ENCODE measurements around the gene LOXL3.

LOXL3 gene

DNA sequence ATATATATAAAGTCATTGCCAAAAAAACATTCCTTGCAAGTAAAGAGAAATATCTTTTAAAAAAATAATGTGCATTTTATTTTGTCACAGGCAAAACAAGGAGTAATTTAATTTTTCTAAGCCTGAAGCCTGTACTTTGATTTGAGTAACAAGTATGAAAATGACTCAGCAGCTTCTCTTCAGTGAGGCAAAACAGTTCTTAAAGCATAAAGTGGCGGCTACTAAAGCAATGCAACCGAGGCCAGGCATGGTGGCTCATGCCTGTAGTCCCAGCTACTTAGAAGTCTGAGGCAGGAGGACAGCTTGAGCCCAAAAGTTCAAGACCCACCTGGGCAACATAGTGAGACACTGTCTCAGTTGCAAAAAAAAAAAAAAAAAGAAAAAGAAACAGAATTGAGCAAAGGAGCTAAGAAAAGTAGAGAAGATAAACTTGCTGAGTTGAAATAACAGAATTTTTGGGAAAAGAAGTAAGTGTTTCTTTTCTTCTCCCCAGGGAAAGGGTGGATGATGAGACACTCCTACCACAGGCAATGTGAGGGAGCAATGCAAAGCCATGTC lies 30.4 kb upstream of the LOXL3 start:
- H3K79me2 ChIP-seq (ENCODE audit: low read length), result no peaks in the 10 kb centered on the region
- no peak overlapping the region for H3K4me2 ChIP-seq (ENCODE audit: low read depth, low read length)
- no peaks in the 10 kb centered on the region for H3K27me3 ChIP-seq (replicated peaks; ENCODE audit: insufficient read depth, low read length)
- DNase-seq, result no peak
- no peaks in the 10 kb centered on the region for H3K9me3 ChIP-seq (replicated peaks; ENCODE audit: insufficient read depth, low read length)
- H3K36me3 ChIP-seq (replicated peaks; ENCODE audit: insufficient read depth, low read length), result no peaks in the 10 kb centered on the region
- peaks cover 14% of the 10 kb centered on the region for H3K4me1 ChIP-seq (ENCODE audit: low read length)
- H2AFZ ChIP-seq (ENCODE audit: low read length), result no peak overlapping the region
- TF ChIP-seq, protein P1, sequence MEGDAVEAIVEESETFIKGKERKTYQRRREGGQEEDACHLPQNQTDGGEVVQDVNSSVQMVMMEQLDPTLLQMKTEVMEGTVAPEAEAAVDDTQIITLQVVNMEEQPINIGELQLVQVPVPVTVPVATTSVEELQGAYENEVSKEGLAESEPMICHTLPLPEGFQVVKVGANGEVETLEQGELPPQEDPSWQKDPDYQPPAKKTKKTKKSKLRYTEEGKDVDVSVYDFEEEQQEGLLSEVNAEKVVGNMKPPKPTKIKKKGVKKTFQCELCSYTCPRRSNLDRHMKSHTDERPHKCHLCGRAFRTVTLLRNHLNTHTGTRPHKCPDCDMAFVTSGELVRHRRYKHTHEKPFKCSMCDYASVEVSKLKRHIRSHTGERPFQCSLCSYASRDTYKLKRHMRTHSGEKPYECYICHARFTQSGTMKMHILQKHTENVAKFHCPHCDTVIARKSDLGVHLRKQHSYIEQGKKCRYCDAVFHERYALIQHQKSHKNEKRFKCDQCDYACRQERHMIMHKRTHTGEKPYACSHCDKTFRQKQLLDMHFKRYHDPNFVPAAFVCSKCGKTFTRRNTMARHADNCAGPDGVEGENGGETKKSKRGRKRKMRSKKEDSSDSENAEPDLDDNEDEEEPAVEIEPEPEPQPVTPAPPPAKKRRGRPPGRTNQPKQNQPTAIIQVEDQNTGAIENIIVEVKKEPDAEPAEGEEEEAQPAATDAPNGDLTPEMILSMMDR (IDR thresholded peaks at IDR 0.05; ENCODE audit: low read length), result no peak
- no peak for TF ChIP-seq EZH2 (optimal IDR thresholded peaks at IDR 0.05; ENCODE audit: low read depth, low read length)
- no peak overlapping the region for H3K9ac ChIP-seq (ENCODE audit: low read length)
- H4K20me1 ChIP-seq (ENCODE audit: insufficient read depth, low read length), result no peaks in the 10 kb centered on the region
- H3K27ac ChIP-seq (ENCODE audit: low read length), result no peak overlapping the region
- no peak overlapping the region for H3K4me3 ChIP-seq (ENCODE audit: low read length)
- no peaks in the 10 kb centered on the region for H3K9me2 ChIP-seq (replicated peaks; ENCODE audit: insufficient read depth, low read length)
- H3F3A ChIP-seq (ENCODE audit: insufficient read depth, low read length), result no peaks in the 10 kb centered on the region

GRCh38 chr2:74583504-74583903 lies 29.8 kb upstream of the LOXL3 start:
- Histone ChIP-seq H3K27me3 (replicated peaks; ENCODE audit: insufficient read depth, low read length) (no peaks in the 10 kb centered on the region), H3K79me2 (ENCODE audit: low read length) (no peaks in the 10 kb centered on the region), H3K4me1 (ENCODE audit: low read length) (peaks cover 14% of the 10 kb centered on the region), H3K9ac (ENCODE audit: low read length) (no peak overlapping the region), H3K36me3 (replicated peaks; ENCODE audit: insufficient read depth, low read length) (no peaks in the 10 kb centered on the region), H3K4me2 (ENCODE audit: low read depth, low read length) (no peak overlapping the region), H3F3A (ENCODE audit: insufficient read depth, low read length) (no peaks in the 10 kb centered on the region), H3K27ac (ENCODE audit: low read length) (no peak overlapping the region), H3K9me3 (replicated peaks; ENCODE audit: insufficient read depth, low read length) (no peaks in the 10 kb centered on the region), H4K20me1 (ENCODE audit: insufficient read depth, low read length) (no peaks in the 10 kb centered on the region), H2AFZ (ENCODE audit: low read length) (no peak overlapping the region), H3K9me2 (replicated peaks; ENCODE audit: insufficient read depth, low read length) (no peaks in the 10 kb centered on the region), H3K4me3 (ENCODE audit: low read length) (no peak overlapping the region)
- TF ChIP-seq EZH2phosphoT487 (IDR thresholded peaks at IDR 0.05; ENCODE audit: low read length) (no peak), EZH2 (optimal IDR thresholded peaks at IDR 0.05; ENCODE audit: low read depth, low read length) (no peak)
- TF ChIP-seq, protein P1 (IDR thresholded peaks at IDR 0.05; ENCODE audit: low read length), result no peak
- no peak for DNase-seq

DNA sequence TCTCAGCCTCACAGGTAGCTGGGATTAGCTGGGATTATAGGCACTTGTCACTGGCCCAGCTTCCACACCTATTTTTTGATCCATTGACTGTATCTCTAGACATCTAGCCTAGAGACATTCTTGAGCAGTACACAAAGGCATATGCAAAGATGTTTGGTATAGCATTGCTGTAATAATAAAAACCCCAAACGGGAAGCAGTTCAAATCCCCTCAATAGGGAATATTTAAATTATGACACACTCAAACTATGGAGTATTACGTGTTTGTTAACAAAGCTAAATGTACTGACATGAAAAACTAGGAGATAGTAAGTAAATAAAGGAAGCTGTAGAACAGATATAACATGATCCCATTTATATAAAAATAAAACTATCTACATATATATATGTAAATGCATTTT lies 28.4 kb upstream of the LOXL3 start:
- no peak overlapping the region for H3K9ac ChIP-seq (ENCODE audit: low read length)
- DNase-seq, result no peak
- no peaks in the 10 kb centered on the region for H3K9me2 ChIP-seq (replicated peaks; ENCODE audit: insufficient read depth, low read length)
- TF ChIP-seq EZH2phosphoT487 (IDR thresholded peaks at IDR 0.05; ENCODE audit: low read length) (no peak), EZH2 (optimal IDR thresholded peaks at IDR 0.05; ENCODE audit: low read depth, low read length) (no peak)
- TF ChIP-seq, protein P1 (IDR thresholded peaks at IDR 0.05; ENCODE audit: low read length), result no peak
- H3K9me3 ChIP-seq (replicated peaks; ENCODE audit: insufficient read depth, low read length), result no peaks in the 10 kb centered on the region
- H3F3A ChIP-seq (ENCODE audit: insufficient read depth, low read length), result no peaks in the 10 kb centered on the region
- H3K4me2 ChIP-seq (ENCODE audit: low read depth, low read length), result no peak overlapping the region
- H3K79me2 ChIP-seq (ENCODE audit: low read length), result no peaks in the 10 kb centered on the region
- H3K27me3 ChIP-seq (replicated peaks; ENCODE audit: insufficient read depth, low read length), result no peaks in the 10 kb centered on the region
- H4K20me1 ChIP-seq (ENCODE audit: insufficient read depth, low read length), result no peaks in the 10 kb centered on the region
- no peak overlapping the region for H3K4me3 ChIP-seq (ENCODE audit: low read length)
- peaks cover 14% of the 10 kb centered on the region for H3K4me1 ChIP-seq (ENCODE audit: low read length)
- no peak overlapping the region for H2AFZ ChIP-seq (ENCODE audit: low read length)
- no peaks in the 10 kb centered on the region for H3K36me3 ChIP-seq (replicated peaks; ENCODE audit: insufficient read depth, low read length)
- no peak overlapping the region for H3K27ac ChIP-seq (ENCODE audit: low read length)
